Hepatocyte (in vitro differentiated cells): ENCODE measurements around the gene ATP5PF. TPM values are rescaled to one million over a fixed set of nuclear protein-coding genes. Genes with fewer than 3 reads are reported as not detected.

Experiments used
- DNase-seq: peaks from one replicate; pipeline ENCODE4 v3.0.0-alpha.2; 2016; ENCODE audit warnings: low spot score
- H2AFZ ChIP-seq: fragments of 200-600 bp; sonication (generic); 2 replicates; pipeline ENCODE4 v1.6.0; 2016; ENCODE audit warnings: antibody characterized with exemption, mild to moderate bottlenecking
- H3K27ac ChIP-seq: fragments of 200-600 bp; sonication (generic); 2 replicates; pipeline ENCODE4 v1.5.1; 2016; ENCODE audit warnings: mild to moderate bottlenecking
- H3K27me3 ChIP-seq: fragments of 200-600 bp; sonication (generic); 2 replicates; pipeline ENCODE4 v1.6.1; 2016
- H3K36me3 ChIP-seq: fragments of 200-600 bp; sonication (generic); replicated peaks from 2 replicates; pipeline ENCODE4 v1.5.1; 2016; ENCODE audit warnings: low read depth; ENCODE audit not compliant: insufficient read depth
- H3K4me1 ChIP-seq: fragments of 200-600 bp; sonication (generic); 2 replicates; pipeline ENCODE4 v1.5.1; 2016; ENCODE audit warnings: mild to moderate bottlenecking, moderate library complexity; ENCODE audit not compliant: insufficient read depth
- H3K4me2 ChIP-seq: fragments of 200-600 bp; sonication (generic); 2 replicates; pipeline ENCODE4 v1.6.0; 2016
- H3K4me3 ChIP-seq: fragments of 200-600 bp; sonication (generic); 2 replicates; pipeline ENCODE4 v1.5.1; 2016; ENCODE audit warnings: mild to moderate bottlenecking
- H3K79me2 ChIP-seq: fragments of 200-600 bp; sonication (generic); 2 replicates; pipeline ENCODE4 v1.6.0; 2017; ENCODE audit warnings: mild to moderate bottlenecking
- H3K9me2 ChIP-seq: fragments of 200-600 bp; sonication (generic); replicated peaks from 2 replicates; pipeline ENCODE4 v1.6.0; 2017; ENCODE audit warnings: mild to moderate bottlenecking; ENCODE audit not compliant: insufficient read depth
- H3K9me3 ChIP-seq: fragments of 200-600 bp; sonication (generic); 2 replicates; pipeline ENCODE4 v1.5.1; 2016; ENCODE audit warnings: low read depth, mild to moderate bottlenecking
- H4K20me1 ChIP-seq: fragments of 200-600 bp; sonication (generic); 2 replicates; pipeline ENCODE4 v1.6.0; 2016; ENCODE audit warnings: mild to moderate bottlenecking; ENCODE audit not compliant: insufficient read depth, poor library complexity, severe bottlenecking
- CTCF ChIP-seq: fragments of 200-600 bp; sonication (generic); IDR thresholded peaks from 2 replicates; pipeline ENCODE4 v1.5.1; 2016; ENCODE audit warnings: antibody characterized with exemption, mild to moderate bottlenecking; ENCODE audit not compliant: poor library complexity
- EZH2 ChIP-seq: fragments of 200-600 bp; sonication (generic); IDR thresholded peaks from 2 replicates; pipeline ENCODE4 v1.6.1; 2016; ENCODE audit warnings: antibody characterized with exemption, mild to moderate bottlenecking, borderline replicate concordance
- EZH2phosphoT487 ChIP-seq: fragments of 200-600 bp; sonication (generic); IDR thresholded peaks from one replicate; pipeline ENCODE4 v1.6.1; 2018; ENCODE audit warnings: antibody characterized with exemption, mild to moderate bottlenecking, low read depth, moderate library complexity; ENCODE audit not compliant: unreplicated experiment, severe bottlenecking
- WGBS: methylation state at CpG from one replicate; pipeline ENCODE4 v1.1.6; 2016; ENCODE audit warnings: low lambda C conversion rate; ENCODE audit errors: missing lambda C conversion rate; 5-methylcytosine and 5-hydroxymethylcytosine counted together
- polyA plus RNA-seq: library from polyadenylated mRNA; unstranded; fragments of >200 nt; fragmentation: Nextera tagmentation; extraction: Ambion mirVana; gene quantifications from 2 replicates; pipeline ENCODE4 v1.2.1, GENCODE V29; 2016
- total RNA-seq: library from RNA; depleted of rRNA; stranded (reverse); fragments of >200 nt; gene quantifications from 2 replicates; pipeline ENCODE4 v1.2.3, GENCODE V29; 2014

The ATP5PF gene
- total and polyA plus RNA-seq, 2 experiments from 2014 or later: 178 to 510 TPM

- DNase-seq: no peak
- Histone ChIP-seq H3K9me2 (no peaks in the 10 kb centered on the region), H3K36me3 (no peaks in the 10 kb centered on the region), H3K9me3 (no peaks in the 10 kb centered on the region), H3K4me1 (no peaks in the 10 kb centered on the region), H3K27ac (no peak overlapping the region), H2AFZ (no peak overlapping the region), H4K20me1 (no peaks in the 10 kb centered on the region), H3K4me2 (no peak overlapping the region), H3K79me2 (no peaks in the 10 kb centered on the region), H3K27me3 (no peaks in the 10 kb centered on the region), H3K4me3 (no peak overlapping the region)
- TF ChIP-seq EZH2: no peak
- no peak for TF ChIP-seq CTCF
- TF ChIP-seq EZH2phosphoT487: no peak
- 96% methylated on average over 3 of the region's 3 CpGs for WGBS
Measured at GRCh38 chr21:25760061-25760460, 25.4 kb upstream of the ATP5PF start.

- Histone ChIP-seq H3K27ac (no peak overlapping the region), H3K4me1 (no peaks in the 10 kb centered on the region), H4K20me1 (no peaks in the 10 kb centered on the region), H3K9me2 (no peaks in the 10 kb centered on the region), H3K36me3 (no peaks in the 10 kb centered on the region), H3K79me2 (no peaks in the 10 kb centered on the region), H3K4me2 (no peak overlapping the region), H3K4me3 (no peak overlapping the region), H3K9me3 (no peaks in the 10 kb centered on the region), H2AFZ (no peak overlapping the region), H3K27me3 (no peaks in the 10 kb centered on the region)
- WGBS: 72% methylated on average over 1 of the region's 1 CpG
- no peak for DNase-seq
- TF ChIP-seq CTCF: no peak
- TF ChIP-seq EZH2phosphoT487: no peak
- TF ChIP-seq EZH2: no peak
Measured at GRCh38 chr21:25759573-25759972, 24.9 kb upstream of the ATP5PF start.

GRCh38 chr21:25757531-25757930 lies 22.8 kb upstream of the ATP5PF start:
- TF ChIP-seq EZH2 (no peak), EZH2phosphoT487 (no peak), CTCF (no peak)
- DNase-seq: no peak
- no peaks in the 10 kb centered on the region for H3K36me3 ChIP-seq

More at GRCh38 chr21:25757531-25757930, 22.8 kb upstream of the ATP5PF start:
- no peaks in the 10 kb centered on the region for H3K9me3 ChIP-seq
- no peaks in the 10 kb centered on the region for H3K9me2 ChIP-seq
- H3K4me3 ChIP-seq: no peak overlapping the region
- no peaks in the 10 kb centered on the region for H4K20me1 ChIP-seq
- H3K79me2 ChIP-seq: no peaks in the 10 kb centered on the region
- H3K27me3 ChIP-seq: no peaks in the 10 kb centered on the region
- no peak overlapping the region for H3K27ac ChIP-seq
- no peak overlapping the region for H3K4me2 ChIP-seq
- no peak overlapping the region for H2AFZ ChIP-seq
- no peaks in the 10 kb centered on the region for H3K4me1 ChIP-seq
